SU-DHL-6 (cell line): ENCODE measurements around the gene NPAS3.

Experiments used
- H2AFZ ChIP-seq: fragments of 200-600 bp; sonication (generic); 2 replicates; pipeline ENCODE4 v1.6.1; 2014; ENCODE audit warnings: low read depth, mild to moderate bottlenecking, moderate library complexity, mixed read lengths, antibody characterized with exemption, low read length; ENCODE audit not compliant: severe bottlenecking
- H3F3A ChIP-seq: fragments of 200-600 bp; shearing (Covaris generic); 2 replicates; pipeline ENCODE4 v1.6.0; 2016; ENCODE audit warnings: antibody characterized with exemption, mild to moderate bottlenecking; ENCODE audit not compliant: insufficient read depth
- H3K27ac ChIP-seq: fragments of 200-600 bp; sonication (generic); 2 replicates; pipeline ENCODE4 v1.5.1; 2016; ENCODE audit warnings: low read depth, mild to moderate bottlenecking, low read length, moderate library complexity, mixed read lengths
- H3K27me3 ChIP-seq: fragments of 200-600 bp; sonication (generic), shearing (Covaris generic); 2 replicates; pipeline ENCODE4 v1.6.0; 2014; ENCODE audit warnings: mild to moderate bottlenecking, low read length
- H3K36me3 ChIP-seq: fragments of 200-600 bp; sonication (generic); 2 replicates; pipeline ENCODE4 v1.6.1; 2014; ENCODE audit warnings: mild to moderate bottlenecking, low read length, mixed read lengths
- H3K4me2 ChIP-seq: fragments of 300-600, 200-600 bp; shearing (Covaris generic), sonication (generic); 2 replicates; pipeline ENCODE4 v1.6.0; 2014; ENCODE audit warnings: low read length, low read depth, mild to moderate bottlenecking; ENCODE audit not compliant: poor library complexity, severe bottlenecking
- H3K4me3 ChIP-seq: fragments of 200-600 bp; sonication (generic); 2 replicates; pipeline ENCODE4 v1.5.1; 2014; ENCODE audit warnings: antibody characterized with exemption, low read length, mild to moderate bottlenecking, mixed read lengths; ENCODE audit not compliant: insufficient read depth, poor library complexity, severe bottlenecking
- H3K79me2 ChIP-seq: fragments of 200-600 bp; sonication (generic); 2 replicates; pipeline ENCODE4 v1.6.1; 2014; ENCODE audit warnings: mild to moderate bottlenecking, low read length, moderate library complexity; ENCODE audit not compliant: insufficient read depth
- H3K9ac ChIP-seq: fragments of 200-600 bp; sonication (generic); 2 replicates; pipeline ENCODE4 v1.7.0; 2014; ENCODE audit warnings: mild to moderate bottlenecking, low read length
- H3K9me2 ChIP-seq: fragments of 200-600 bp; sonication (generic); replicated peaks from 2 replicates; pipeline ENCODE4 v1.6.1; 2014; ENCODE audit warnings: low read length; ENCODE audit not compliant: insufficient read depth
- H3K9me3 ChIP-seq: fragments of 200-600 bp; sonication (generic); 2 replicates; pipeline ENCODE4 v1.6.1; 2014; ENCODE audit warnings: low read length, mixed read lengths; ENCODE audit not compliant: insufficient read depth
- H4K20me1 ChIP-seq: fragments of 200-600 bp; sonication (generic); 2 replicates; pipeline ENCODE4 v1.6.1; 2014; ENCODE audit warnings: low read depth, mild to moderate bottlenecking, antibody characterized with exemption, low read length, moderate library complexity, mixed read lengths
- EZH2phosphoT487 ChIP-seq: fragments of 200-600 bp; sonication (generic), shearing (Covaris generic); conservative IDR thresholded peaks from 2 replicates; pipeline ENCODE4 v1.6.1; 2018; ENCODE audit warnings: mild to moderate bottlenecking, antibody characterized with exemption, low read length, moderate library complexity, mixed read lengths
- TF ChIP-seq, protein P1 (sequence below): fragments of 200-600 bp; sonication (generic); IDR thresholded peaks from one replicate; pipeline ENCODE4 v1.5.1; 2017; ENCODE audit warnings: antibody characterized with exemption, mild to moderate bottlenecking, low read length, moderate library complexity; ENCODE audit not compliant: insufficient read depth, poor library complexity, severe bottlenecking

NPAS3 gene

DNA sequence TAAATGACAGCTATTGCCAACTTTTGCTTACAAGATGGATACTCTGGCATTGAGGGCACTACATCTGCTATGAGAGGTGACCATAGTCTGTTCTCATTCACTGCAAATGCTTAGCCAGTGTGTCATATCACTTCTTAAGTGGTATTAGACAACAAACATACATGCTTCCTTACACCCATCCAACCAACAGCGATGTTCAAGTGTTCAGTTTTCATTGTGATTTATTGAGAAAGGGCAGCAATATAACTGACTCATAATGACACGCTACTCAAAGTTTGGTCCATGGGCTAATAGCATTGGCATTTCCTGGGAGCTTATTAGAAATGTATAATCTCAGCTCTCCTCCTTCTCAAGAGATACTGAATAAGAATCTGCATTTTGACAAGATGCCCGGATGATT is 181.7 kb downstream of the NPAS3 start:
- no peak overlapping the region for H3K4me3 ChIP-seq
- no peaks in the 10 kb centered on the region for H3K9me2 ChIP-seq
- H3K36me3 ChIP-seq, result no peaks in the 10 kb centered on the region
- no peaks in the 10 kb centered on the region for H3F3A ChIP-seq
- H3K27me3 ChIP-seq, result no peaks in the 10 kb centered on the region
- H3K4me2 ChIP-seq, result no peak overlapping the region
- no peak overlapping the region for H3K27ac ChIP-seq
- TF ChIP-seq, protein P1, sequence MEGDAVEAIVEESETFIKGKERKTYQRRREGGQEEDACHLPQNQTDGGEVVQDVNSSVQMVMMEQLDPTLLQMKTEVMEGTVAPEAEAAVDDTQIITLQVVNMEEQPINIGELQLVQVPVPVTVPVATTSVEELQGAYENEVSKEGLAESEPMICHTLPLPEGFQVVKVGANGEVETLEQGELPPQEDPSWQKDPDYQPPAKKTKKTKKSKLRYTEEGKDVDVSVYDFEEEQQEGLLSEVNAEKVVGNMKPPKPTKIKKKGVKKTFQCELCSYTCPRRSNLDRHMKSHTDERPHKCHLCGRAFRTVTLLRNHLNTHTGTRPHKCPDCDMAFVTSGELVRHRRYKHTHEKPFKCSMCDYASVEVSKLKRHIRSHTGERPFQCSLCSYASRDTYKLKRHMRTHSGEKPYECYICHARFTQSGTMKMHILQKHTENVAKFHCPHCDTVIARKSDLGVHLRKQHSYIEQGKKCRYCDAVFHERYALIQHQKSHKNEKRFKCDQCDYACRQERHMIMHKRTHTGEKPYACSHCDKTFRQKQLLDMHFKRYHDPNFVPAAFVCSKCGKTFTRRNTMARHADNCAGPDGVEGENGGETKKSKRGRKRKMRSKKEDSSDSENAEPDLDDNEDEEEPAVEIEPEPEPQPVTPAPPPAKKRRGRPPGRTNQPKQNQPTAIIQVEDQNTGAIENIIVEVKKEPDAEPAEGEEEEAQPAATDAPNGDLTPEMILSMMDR, result no peak
- no peak for TF ChIP-seq EZH2phosphoT487
- H3K9ac ChIP-seq, result no peak overlapping the region
- no peaks in the 10 kb centered on the region for H4K20me1 ChIP-seq
- H3K9me3 ChIP-seq, result no peaks in the 10 kb centered on the region
- no peaks in the 10 kb centered on the region for H3K79me2 ChIP-seq
- no peak overlapping the region for H2AFZ ChIP-seq

DNA sequence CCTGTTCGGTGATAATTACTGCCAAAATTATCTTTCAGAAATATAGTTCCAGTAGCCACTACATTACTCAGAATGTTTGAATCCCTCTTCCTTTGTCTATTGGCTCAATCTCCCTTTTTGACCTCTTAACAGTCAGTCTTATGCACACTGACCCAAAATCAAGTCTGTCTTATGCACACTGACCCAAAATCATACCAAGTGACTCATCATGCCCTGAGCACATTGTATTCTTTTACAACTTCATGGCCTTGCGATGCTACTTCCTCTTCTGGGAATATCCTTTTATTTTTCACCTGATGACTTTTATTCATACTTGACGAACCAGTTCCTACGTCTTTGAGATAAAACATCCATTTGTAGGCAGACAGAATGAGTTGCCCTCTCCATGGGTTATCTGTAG is 182.3 kb downstream of the NPAS3 start:
- TF ChIP-seq, protein P1, result no peak
- no peak for TF ChIP-seq EZH2phosphoT487
- H3K9me3 ChIP-seq, result no peaks in the 10 kb centered on the region
- H4K20me1 ChIP-seq, result no peaks in the 10 kb centered on the region
- no peak overlapping the region for H2AFZ ChIP-seq
- no peaks in the 10 kb centered on the region for H3K27me3 ChIP-seq
- no peak overlapping the region for H3K9ac ChIP-seq
- no peaks in the 10 kb centered on the region for H3K79me2 ChIP-seq
- no peaks in the 10 kb centered on the region for H3K9me2 ChIP-seq
- no peak overlapping the region for H3K27ac ChIP-seq
- H3K36me3 ChIP-seq, result no peaks in the 10 kb centered on the region
- H3F3A ChIP-seq, result no peaks in the 10 kb centered on the region
- no peak overlapping the region for H3K4me3 ChIP-seq
- no peak overlapping the region for H3K4me2 ChIP-seq

DNA sequence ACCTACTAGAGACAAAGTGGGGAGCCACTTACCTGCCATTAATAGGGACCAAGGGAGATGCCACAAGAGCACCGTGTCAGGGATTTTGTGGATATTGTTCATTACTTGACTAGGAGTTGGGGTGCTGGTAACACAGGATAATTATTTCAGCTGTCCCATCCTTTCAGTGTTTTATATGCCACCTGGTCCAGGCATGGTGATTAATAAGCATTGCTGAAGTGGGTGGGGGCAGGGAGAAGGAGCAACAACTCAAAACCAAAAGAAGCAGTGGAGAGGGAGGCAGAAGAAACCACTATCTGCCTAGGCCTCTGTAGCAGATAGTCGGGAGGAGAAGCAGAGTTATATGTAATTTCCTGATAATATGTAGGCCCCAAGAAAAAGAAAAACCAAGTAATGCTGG is 184.6 kb downstream of the NPAS3 start:
- Histone ChIP-seq H3K27me3 (no peaks in the 10 kb centered on the region), H3K9me2 (no peaks in the 10 kb centered on the region), H3K4me3 (no peak overlapping the region), H3K9me3 (no peaks in the 10 kb centered on the region), H3F3A (no peaks in the 10 kb centered on the region), H3K36me3 (no peaks in the 10 kb centered on the region), H2AFZ (no peak overlapping the region), H3K9ac (no peak overlapping the region), H3K4me2 (no peak overlapping the region), H4K20me1 (no peaks in the 10 kb centered on the region), H3K79me2 (no peaks in the 10 kb centered on the region), H3K27ac (no peak overlapping the region)
- no peak for TF ChIP-seq EZH2phosphoT487
- TF ChIP-seq, protein P1, result no peak
